HG02571 (cell line): ENCODE measurements around the gene CRYGN.

ENCODE experiments used
- ATAC-seq: cut with Tn5 transposase; IDR thresholded peaks from one replicate; pipeline ENCODE4 v1.9.1; 2021; ENCODE audit warnings: mild to moderate bottlenecking, moderate library complexity; ENCODE audit not compliant: unreplicated experiment

CRYGN gene, protein sequence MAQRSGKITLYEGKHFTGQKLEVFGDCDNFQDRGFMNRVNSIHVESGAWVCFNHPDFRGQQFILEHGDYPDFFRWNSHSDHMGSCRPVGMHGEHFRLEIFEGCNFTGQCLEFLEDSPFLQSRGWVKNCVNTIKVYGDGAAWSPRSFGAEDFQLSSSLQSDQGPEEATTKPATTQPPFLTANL

DNA sequence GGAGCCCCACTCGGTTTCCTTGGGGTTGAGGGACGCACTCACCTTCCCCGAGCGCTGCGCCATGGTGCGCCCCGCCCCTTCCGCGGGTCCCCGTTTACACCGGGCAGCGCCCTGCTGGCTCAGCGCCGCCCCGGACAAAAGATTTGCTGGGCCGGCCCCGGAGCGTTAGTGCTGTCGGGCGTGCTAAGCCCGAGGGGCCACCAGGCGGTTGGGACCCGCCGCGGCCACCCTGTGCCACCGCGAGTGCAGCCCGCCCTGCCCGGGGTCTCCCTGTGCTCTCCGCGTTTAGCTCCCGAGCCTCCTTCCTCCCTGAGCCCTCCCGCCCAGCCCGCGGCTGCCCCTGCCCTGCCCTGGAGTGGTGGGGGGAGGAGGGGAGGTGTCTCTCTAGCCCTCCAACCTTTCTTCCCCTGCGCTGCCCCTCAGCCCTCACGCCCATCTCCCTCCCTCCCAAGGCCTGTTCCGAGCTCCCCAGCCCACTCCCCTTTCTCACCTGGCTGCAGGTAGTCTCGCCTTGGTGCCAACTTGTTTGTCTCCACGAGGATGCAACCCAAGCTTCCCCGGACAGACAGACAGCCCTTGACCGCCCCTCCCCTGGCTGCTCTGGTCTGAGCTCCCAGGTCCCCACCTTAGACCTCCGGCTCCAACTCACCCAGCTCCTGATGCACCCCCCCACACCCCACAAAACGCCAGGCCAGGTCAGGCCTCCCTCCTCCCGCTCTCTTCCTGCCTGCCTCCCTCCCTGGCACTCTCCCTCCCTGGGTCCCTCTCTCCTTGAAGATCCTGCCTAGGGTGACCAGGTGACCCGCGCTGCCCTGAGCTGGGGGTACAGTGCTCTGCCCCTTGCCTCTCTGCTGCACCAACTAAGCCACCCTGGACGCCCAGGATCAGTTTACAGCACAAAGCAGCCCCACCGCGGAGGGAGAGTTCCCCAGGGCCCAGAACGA lies at the start of gene CRYGN:
TSS of gene CRYGN (minus strand) at position 287 of the 944 bp plus-strand sequence. CDS start at position 63, 224 bp downstream.
- no peak for ATAC-seq

DNA sequence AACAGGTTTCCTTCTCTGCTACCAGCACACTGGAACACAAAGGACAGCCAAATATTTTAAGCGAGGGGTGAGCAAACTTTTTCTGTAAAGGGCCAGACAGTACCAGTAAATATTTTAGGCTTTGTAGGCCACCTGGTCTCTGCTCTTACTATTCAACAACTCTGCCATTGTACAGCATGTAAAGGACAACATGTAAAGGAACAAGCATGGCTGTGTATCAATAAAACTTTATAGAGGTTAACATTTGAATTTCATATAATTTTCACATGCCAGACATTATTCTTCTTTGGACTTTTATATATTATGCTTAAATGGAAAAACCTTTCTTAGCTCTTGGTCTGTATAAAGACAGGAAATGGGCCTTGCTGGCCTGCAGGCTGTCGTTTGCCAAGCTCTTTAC lies 49.6 kb upstream of the CRYGN start:
- no peak for ATAC-seq

DNA sequence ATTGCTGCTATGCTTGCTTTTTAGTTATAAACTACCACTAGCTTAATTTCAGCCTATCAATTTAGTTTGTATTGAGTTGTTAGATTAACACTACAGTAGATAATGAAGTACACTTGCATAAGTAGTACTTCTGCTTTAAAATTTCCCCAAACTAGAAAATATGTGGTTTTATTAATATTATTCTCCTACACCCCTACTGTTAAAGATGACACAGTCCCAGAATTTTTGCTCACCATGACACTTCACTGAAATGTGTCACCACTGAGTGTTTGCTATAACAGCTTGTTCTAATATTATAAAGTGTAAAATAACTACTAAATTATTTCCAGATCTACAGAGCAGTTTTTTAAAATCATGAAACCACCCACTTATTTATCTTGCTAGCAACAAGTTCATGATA lies 48.2 kb upstream of the CRYGN start:
- no peak for ATAC-seq

GRCh38 chr7:151487228-151487627 lies 47.3 kb upstream of the CRYGN start:
- no peak for ATAC-seq

DNA sequence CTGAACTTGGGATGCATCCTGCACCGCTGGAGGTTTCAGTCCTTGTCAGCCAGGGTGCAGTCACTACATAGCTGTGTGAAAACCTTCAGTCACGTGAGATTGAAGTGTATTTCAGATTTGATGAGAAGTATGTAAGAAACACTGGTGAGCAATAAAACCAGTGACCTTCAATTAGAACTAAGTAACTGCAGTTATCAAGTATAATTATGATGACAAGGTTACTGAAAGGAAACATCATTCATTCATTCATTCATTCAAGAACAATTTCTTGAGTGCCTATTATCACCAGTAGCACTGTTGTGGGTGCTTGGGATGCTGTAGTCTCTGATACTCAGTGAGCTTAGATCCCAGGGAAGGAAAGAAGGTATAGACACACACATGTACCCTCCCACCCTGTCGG lies 46.1 kb upstream of the CRYGN start:
- ATAC-seq = no peak

DNA sequence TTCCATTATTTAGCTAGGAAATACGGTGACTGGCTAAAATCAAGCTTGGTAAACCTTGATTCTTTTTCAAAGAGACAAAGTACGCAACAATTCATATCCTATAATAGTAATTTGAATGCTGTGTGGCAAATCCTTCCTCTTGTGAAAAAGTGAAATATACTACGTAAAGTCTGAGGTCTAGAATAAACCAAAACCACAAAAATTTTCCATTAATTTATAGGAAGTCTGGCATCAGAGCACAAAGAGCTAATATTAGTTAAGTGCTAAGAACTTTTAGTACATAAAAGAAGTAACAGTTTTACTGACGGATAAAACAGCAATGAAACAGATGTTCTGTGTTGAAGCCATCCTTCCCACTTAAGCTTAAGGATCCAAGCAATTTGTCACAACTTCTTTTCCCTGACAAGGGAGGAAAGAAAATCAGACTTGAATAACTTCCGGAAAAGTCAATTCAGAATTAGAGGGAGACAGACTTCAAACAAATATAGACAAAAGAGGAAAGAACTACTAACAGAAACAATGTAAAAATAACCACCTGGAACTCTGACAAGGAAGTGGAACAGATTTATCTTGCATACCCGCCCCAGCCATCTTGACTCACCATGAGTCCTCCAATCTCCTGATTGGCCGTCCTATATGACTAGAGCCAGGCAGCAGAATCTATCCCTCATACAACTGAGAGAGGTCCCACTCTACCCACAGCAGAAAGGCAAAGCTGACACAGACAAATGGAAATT lies 45.2 kb upstream of the CRYGN start:
- no peak for ATAC-seq

DNA sequence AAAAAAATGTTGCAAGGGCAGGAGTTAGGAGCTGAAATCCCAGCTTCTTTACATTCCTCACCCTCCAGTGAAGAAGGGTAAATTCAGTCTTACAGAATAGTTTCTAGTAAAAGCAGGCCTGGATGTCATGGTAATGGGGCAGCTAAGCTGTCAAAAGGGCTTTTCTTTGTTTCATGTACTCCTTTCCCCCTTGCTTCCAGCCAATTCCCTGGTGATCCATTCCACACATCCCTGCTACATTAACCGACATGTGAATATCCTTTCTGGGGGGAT lies 43.7 kb upstream of the CRYGN start:
- no peak for ATAC-seq

GRCh38 chr7:151482883-151483710 lies 43.2 kb upstream of the CRYGN start:
- ATAC-seq = no peak

DNA sequence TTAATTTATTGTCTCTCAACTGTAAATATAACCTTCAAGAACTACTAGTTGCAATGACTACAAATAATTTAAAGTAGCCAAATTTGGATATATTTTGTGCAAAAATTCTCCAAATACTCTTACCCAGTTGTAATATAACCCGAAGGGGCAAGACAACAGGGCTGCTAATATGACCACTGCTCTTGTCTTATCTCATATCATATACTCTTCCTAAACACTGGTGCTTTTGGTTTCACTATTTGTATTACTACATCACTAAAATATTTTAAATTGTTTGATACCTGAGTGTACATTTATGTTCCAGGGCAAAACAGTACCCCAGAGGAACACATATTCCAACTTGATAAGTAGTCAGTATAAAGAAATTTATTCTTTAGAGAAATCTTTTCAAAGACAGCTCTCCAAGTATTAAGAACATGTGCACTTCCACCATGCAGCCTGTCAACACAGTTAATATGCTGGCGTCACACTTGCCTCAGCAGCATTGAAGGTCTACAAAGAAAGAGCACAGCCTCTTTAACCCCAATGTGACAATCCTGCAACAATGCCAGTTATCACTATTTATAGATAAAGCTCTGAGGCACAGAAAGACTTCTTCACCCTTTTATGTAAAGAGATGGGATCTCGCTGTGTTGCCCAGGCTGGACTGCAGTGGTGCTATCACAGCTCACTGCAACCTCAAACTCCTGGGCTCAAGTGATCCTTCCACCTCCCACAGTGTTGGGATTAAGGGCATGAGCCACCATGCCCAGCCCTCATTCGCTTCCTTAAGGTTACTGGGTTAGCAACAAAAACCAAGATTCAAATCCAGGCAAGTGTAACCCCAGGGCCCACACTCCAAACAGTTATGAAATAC lies 41.9 kb upstream of the CRYGN start:
- peak; percentile 55 for ATAC-seq

DNA sequence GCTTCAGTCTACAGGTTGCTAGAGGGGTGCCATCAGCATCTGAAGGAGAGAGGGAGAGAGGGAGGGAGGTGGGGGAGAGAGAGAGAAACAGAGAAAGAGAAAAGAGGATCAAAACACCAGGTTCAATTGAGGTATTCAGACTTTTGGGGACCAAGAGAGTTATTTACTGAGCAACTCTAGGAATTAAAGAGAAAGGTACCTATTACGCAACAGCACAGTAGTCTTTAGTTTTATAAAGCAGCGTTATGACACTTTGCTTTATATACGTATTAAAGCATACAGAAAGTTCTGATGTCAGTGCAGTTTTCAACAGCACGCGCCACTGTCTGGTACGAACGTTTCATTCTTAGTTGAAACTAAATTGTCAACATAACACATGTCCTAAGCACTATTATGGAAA lies 37.9 kb upstream of the CRYGN start:
- no peak for ATAC-seq

- ATAC-seq = peak; percentile 33
These were observed 32.9 kb upstream of the CRYGN start for GRCh38 chr7:151472644-151473380.

DNA sequence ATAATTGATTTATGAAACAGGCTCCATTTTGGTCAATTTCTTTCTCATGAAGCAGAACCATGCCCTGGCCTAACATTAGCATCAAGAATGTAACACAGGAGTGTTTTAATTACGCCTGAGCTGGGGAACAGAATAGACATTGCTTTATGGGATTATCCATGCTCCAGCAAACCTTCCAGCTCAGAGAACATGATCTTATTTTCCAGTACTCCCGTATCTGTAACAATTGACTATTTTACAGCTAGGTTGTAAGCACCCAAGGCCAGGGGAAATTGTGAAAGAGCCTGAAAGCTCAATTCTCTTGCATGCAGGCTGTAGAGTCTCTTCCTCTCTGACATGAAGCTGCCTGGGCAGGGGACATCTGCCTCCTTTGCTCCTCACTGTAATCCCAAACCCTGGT lies 30.8 kb upstream of the CRYGN start:
- ATAC-seq = no peak

GRCh38 chr7:151469281-151469680 lies 29.3 kb upstream of the CRYGN start:
- no peak for ATAC-seq

GRCh38 chr7:151468217-151469018 lies 28.5 kb upstream of the CRYGN start:
- ATAC-seq = no peak

DNA sequence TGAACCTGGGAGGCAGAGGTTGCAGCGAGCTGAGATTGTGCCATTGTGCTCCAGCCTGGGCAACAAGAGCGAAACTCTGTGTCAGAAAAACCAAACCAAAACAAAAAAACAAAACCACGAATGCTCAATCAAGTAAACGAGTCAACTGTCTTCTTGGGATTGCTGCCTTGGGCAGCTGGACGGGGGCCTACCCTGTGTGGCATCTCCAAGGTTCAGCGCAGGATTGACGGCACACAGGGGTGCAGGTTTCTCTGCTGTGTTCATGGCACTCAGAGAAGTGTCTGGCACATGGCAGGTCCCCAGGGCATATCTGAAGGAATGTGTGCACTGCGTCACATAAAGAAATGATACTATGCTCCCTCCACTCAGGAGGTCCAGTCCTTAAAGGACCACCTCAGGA lies 25.2 kb upstream of the CRYGN start:
- no peak for ATAC-seq

DNA sequence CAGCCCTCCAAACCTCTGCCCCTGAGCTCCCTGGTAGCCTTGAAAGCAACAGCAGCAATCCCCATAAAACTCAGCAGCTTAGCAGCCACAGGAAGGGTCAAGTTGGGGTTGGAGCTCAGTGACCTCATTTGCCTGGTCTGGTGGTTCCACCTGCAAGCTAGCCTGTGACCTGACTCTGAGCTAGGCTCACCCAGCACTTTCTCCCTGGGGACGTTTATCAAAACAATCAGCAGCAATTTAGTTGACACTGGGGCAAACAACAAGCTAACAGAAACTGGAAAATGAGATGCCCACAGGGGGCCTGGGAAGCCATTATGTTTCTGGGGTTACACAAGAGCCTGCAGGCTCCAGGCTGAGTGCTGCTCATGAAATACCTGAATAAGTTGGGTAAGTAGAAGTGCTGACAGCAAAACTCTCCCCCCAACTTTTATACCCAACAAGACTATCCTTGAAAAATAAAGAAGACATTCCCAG lies 22.4 kb upstream of the CRYGN start:
- no peak for ATAC-seq

DNA sequence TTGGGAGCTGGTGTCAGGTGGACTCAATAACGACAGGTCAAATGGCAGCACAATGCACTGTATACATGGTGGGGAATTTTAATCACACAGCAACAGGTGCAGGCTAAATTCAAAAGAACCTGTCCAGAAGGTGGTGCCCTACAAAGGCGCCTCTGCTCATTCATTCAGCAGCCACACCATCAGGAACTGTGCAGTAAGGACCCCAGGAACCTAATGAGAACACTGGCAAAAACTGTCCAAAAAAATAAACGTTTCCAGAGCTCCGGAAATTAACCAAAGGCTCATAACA lies 21.9 kb upstream of the CRYGN start:
- ATAC-seq = no peak

GRCh38 chr7:151461096-151461941 lies 21.4 kb upstream of the CRYGN start:
- ATAC-seq = no peak
